ENCODE measurements around the gene ERI3.

DNA sequence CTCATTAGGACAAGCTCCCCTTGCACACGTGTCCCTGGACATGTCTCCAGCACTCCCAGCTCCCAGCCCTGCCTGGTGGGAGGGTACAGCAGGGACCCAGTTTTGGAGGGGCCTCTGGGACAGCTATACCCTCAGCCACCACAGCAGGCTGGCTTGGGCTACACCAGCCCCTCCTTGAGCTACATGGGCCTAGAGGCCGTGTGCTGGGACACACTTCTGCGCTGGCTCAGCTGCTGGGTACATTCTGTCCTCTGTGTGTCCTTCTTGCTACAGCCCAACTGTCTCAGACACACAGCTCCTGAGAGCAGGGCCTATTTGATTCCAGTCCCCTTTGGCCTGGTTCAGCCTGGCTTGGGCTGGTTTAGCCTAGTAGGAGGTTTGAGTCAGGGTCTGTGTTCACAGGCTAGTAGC, 115.1 kb downstream of the ERI3 start:
- TF ChIP-seq POLR2A (IDR thresholded peaks at IDR 0.05; ENCODE audit: low read length) (no peak), GATA1 (IDR thresholded peaks at IDR 0.05; ENCODE audit: low read depth, low read length) (no peak)
